B cell (primary cell): ENCODE data around the gene TSHR.

Experiments
- EZH2 ChIP-seq: IDR thresholded peaks from 2 replicates; pipeline ENCODE4 v1.6.1; 2012; ENCODE audit warnings: borderline replicate concordance, low read depth, mild to moderate bottlenecking, moderate library complexity, low read length; ENCODE audit not compliant: insufficient read depth, poor library complexity, severe bottlenecking
- TF ChIP-seq, protein P1 (sequence below): fragments of 200-600 bp; IDR thresholded peaks from one replicate; pipeline ENCODE4 v1.8.0; 2022; ENCODE audit warnings: antibody characterized with exemption, mild to moderate bottlenecking

GRCh38 chr14:80951491-80951890 lies 3.9 kb upstream of the TSHR start:
- TF ChIP-seq, protein P1, sequence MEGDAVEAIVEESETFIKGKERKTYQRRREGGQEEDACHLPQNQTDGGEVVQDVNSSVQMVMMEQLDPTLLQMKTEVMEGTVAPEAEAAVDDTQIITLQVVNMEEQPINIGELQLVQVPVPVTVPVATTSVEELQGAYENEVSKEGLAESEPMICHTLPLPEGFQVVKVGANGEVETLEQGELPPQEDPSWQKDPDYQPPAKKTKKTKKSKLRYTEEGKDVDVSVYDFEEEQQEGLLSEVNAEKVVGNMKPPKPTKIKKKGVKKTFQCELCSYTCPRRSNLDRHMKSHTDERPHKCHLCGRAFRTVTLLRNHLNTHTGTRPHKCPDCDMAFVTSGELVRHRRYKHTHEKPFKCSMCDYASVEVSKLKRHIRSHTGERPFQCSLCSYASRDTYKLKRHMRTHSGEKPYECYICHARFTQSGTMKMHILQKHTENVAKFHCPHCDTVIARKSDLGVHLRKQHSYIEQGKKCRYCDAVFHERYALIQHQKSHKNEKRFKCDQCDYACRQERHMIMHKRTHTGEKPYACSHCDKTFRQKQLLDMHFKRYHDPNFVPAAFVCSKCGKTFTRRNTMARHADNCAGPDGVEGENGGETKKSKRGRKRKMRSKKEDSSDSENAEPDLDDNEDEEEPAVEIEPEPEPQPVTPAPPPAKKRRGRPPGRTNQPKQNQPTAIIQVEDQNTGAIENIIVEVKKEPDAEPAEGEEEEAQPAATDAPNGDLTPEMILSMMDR, result no peak
- no peak for TF ChIP-seq EZH2
